Measurements from ENCODE around the gene TXNDC11. TPM values are rescaled to one million over a fixed set of nuclear protein-coding genes. Genes with fewer than 3 reads are reported as not detected.
A peak's percentile ranks its signal among the peaks of the same experiment; 100 is the strongest.

Gene TXNDC11
- total RNA-seq, 6 experiments from 2014 or later: 38.8 to 49.0 (median 44.4) TPM

- DNase-seq: no peak
- H3K36me3 Mint-ChIP-seq (ENCODE audit: low read depth): peaks cover 51% of the 10 kb centered on the region
- no peak overlapping the region for H3K27ac Mint-ChIP-seq
- peaks cover 22% of the 10 kb centered on the region for H3K4me1 Mint-ChIP-seq (ENCODE audit: low read depth)
- TF ChIP-seq CTCF (IDR thresholded peaks at IDR 0.05): no peak
- H3K4me3 Mint-ChIP-seq: no peak overlapping the region
- H3K9me3 Mint-ChIP-seq: no peaks in the 10 kb centered on the region
- H3K27me3 Mint-ChIP-seq (ENCODE audit: insufficient read depth): no peaks in the 10 kb centered on the region
Measured at GRCh38 chr16:11734025-11734652, 8.5 kb downstream of the TXNDC11 start.

- no peaks in the 10 kb centered on the region for H3K27me3 Mint-ChIP-seq (ENCODE audit: insufficient read depth)
- no peak overlapping the region for H3K4me3 Mint-ChIP-seq
- DNase-seq: no peak
- H3K36me3 Mint-ChIP-seq (ENCODE audit: low read depth): peaks cover 35% of the 10 kb centered on the region
- peaks cover 1% of the 10 kb centered on the region; the same call in 1 of the 2 replicates for H3K4me1 Mint-ChIP-seq (ENCODE audit: low read depth)
- H3K9me3 Mint-ChIP-seq: no peaks in the 10 kb centered on the region
- no peak for TF ChIP-seq CTCF (IDR thresholded peaks at IDR 0.05)
- H3K27ac Mint-ChIP-seq: no peak overlapping the region
Measured at GRCh38 chr16:11731222-11731621, 11.4 kb downstream of the TXNDC11 start.

GRCh38 chr16:11729787-11730186, 12.9 kb downstream of the TXNDC11 start:
- Mint-ChIP-seq H3K4me1 (ENCODE audit: low read depth) (peaks cover 6% of the 10 kb centered on the region; the same call in 1 of the 2 replicates), H3K27me3 (ENCODE audit: insufficient read depth) (no peaks in the 10 kb centered on the region), H3K27ac (no peak overlapping the region), H3K9me3 (no peaks in the 10 kb centered on the region), H3K36me3 (ENCODE audit: low read depth) (peaks cover 32% of the 10 kb centered on the region), H3K4me3 (no peak overlapping the region)
- no peak for TF ChIP-seq CTCF (IDR thresholded peaks at IDR 0.05)
- no peak for DNase-seq

- no peaks in the 10 kb centered on the region for H3K27me3 Mint-ChIP-seq (ENCODE audit: insufficient read depth)
- H3K36me3 Mint-ChIP-seq (ENCODE audit: low read depth): peaks cover 38% of the 10 kb centered on the region
- TF ChIP-seq CTCF (IDR thresholded peaks at IDR 0.05): no peak
- no peaks in the 10 kb centered on the region for H3K9me3 Mint-ChIP-seq
- H3K4me3 Mint-ChIP-seq: no peak overlapping the region
- no peak overlapping the region for H3K27ac Mint-ChIP-seq
- DNase-seq: no peak
- peaks cover 6% of the 10 kb centered on the region; the same call in 1 of the 2 replicates for H3K4me1 Mint-ChIP-seq (ENCODE audit: low read depth)
Measured at GRCh38 chr16:11727796-11728543, 14.7 kb downstream of the TXNDC11 start.

- Mint-ChIP-seq H3K4me1 (ENCODE audit: low read depth) (peaks cover 12% of the 10 kb centered on the region; the same call in 1 of the 2 replicates), H3K4me3 (no peak overlapping the region), H3K9me3 (no peaks in the 10 kb centered on the region), H3K27me3 (ENCODE audit: insufficient read depth) (peaks cover 3% of the 10 kb centered on the region; the same call in 1 of the 2 replicates), H3K36me3 (ENCODE audit: low read depth) (peaks cover 34% of the 10 kb centered on the region), H3K27ac (peak overlapping the region; percentile 45; the same call in 1 of the 2 replicates)
- no peak for TF ChIP-seq CTCF (IDR thresholded peaks at IDR 0.05)
- no peak for DNase-seq
Measured at GRCh38 chr16:11726008-11726407, 16.6 kb downstream of the TXNDC11 start.
